Hematopoietic multipotent progenitor cell treated with erythropoietin and hydrocortisone succinate and interleukin-3 and kit ligand, for 15 days (in vitro differentiated cells): ENCODE data around the gene RPS8.
"Not testable (repeated sequence)": the region's sequence is repeated elsewhere in the genome, so short reads cannot be mapped to it uniquely, and the experiment has no call there.

Experiments
- DNase-seq: peaks from one replicate; pipeline ENCODE4 v3.0.0-alpha.2; 2015; ENCODE audit warnings: low spot score

The RPS8 gene

GRCh38 chr1:44780583-44781121 lies 5.3 kb downstream of the RPS8 start:
- no peak for DNase-seq

GRCh38 chr1:44783697-44784093 lies 8.4 kb downstream of the RPS8 start:
- no peak for DNase-seq

- no peak for DNase-seq
Observed at GRCh38 chr1:44784094-44785028, 9.0 kb downstream of the RPS8 start.

- no peak for DNase-seq
Observed at GRCh38 chr1:44785029-44785380, 9.7 kb downstream of the RPS8 start.

- no peak for DNase-seq
Observed at GRCh38 chr1:44785501-44786137, 10.3 kb downstream of the RPS8 start.

GRCh38 chr1:44786138-44786840 lies 10.9 kb downstream of the RPS8 start:
- DNase-seq: peak; percentile 72

- no peak for DNase-seq
Observed at GRCh38 chr1:44786841-44787426, 11.6 kb downstream of the RPS8 start.

- DNase-seq: no peak
Observed at GRCh38 chr1:44787506-44787905, 12.2 kb downstream of the RPS8 start.

GRCh38 chr1:44788120-44788860 lies 12.9 kb downstream of the RPS8 start, which contains the start of gene BEST4:
BEST4 (minus strand) TSS chr1:44788170; CDS start chr1:44787705, 465 bp downstream.
- DNase-seq: peak; percentile 2

GRCh38 chr1:44790968-44791801 lies 15.8 kb downstream of the RPS8 start:
- DNase-seq: no peak

- no peak for DNase-seq
Observed at GRCh38 chr1:44792736-44793502, 17.6 kb downstream of the RPS8 start.

GRCh38 chr1:44797886-44798285 lies 22.5 kb downstream of the RPS8 start:
- not testable (repeated sequence) for DNase-seq

GRCh38 chr1:44798481-44799365 lies 23.4 kb downstream of the RPS8 start:
- no peak for DNase-seq

GRCh38 chr1:44799770-44800584 lies 24.6 kb downstream of the RPS8 start, which contains the start of gene PLK3:
PLK3 (plus strand) TSS chr1:44800377; CDS start chr1:44800464, 87 bp downstream.
- peak; percentile 98 for DNase-seq

- no peak for DNase-seq
Observed at GRCh38 chr1:44801491-44802305, 26.4 kb downstream of the RPS8 start.

GRCh38 chr1:44802306-44803061 lies 27.1 kb downstream of the RPS8 start:
- no peak for DNase-seq
